Endodermal cell (in vitro differentiated cells): ENCODE measurements around the gene SCAI. TPM values are rescaled to one million over a fixed set of nuclear protein-coding genes. Genes with fewer than 3 reads are reported as not detected.
A peak's percentile ranks its signal among the peaks of the same experiment; 100 is the strongest.

Experiments
- DNase-seq: peaks from one replicate; pipeline ENCODE4 v3.0.0-alpha.2; 2017
- H3K27ac ChIP-seq: 2 replicates; pipeline ENCODE4 v1.5.1; 2013; ENCODE audit warnings: mild to moderate bottlenecking, low read depth, low read length, moderate library complexity
- H3K27me3 ChIP-seq: 2 replicates; pipeline ENCODE4 v1.6.1; 2013; ENCODE audit warnings: mild to moderate bottlenecking, low read length, moderate library complexity; ENCODE audit not compliant: insufficient read depth, control insufficient read depth, poor library complexity, severe bottlenecking
- H3K36me3 ChIP-seq: 2 replicates; pipeline ENCODE4 v1.7.0; 2013; ENCODE audit warnings: mild to moderate bottlenecking, low read length, moderate library complexity; ENCODE audit not compliant: control insufficient read depth, insufficient read depth
- H3K4me1 ChIP-seq: one replicate; pipeline ENCODE4 v1.7.0; 2013; ENCODE audit warnings: low read length; ENCODE audit not compliant: control insufficient read depth, insufficient read depth
- H3K4me3 ChIP-seq: 2 replicates; pipeline ENCODE4 v1.5.1; 2013; ENCODE audit warnings: mild to moderate bottlenecking, low read length, moderate library complexity
- H3K9ac ChIP-seq: 2 replicates; pipeline ENCODE4 v1.6.1; 2013; ENCODE audit warnings: mild to moderate bottlenecking, low read length, moderate library complexity; ENCODE audit not compliant: poor library complexity, severe bottlenecking; ENCODE audit errors: extremely low read depth
- H3K9me3 ChIP-seq: 2 replicates; pipeline ENCODE4 v1.6.1; 2013; ENCODE audit warnings: mild to moderate bottlenecking, low read length, moderate library complexity; ENCODE audit not compliant: control insufficient read depth
- H3K27ac Mint-ChIP-seq: 2 replicates; pipeline ENCODE4 v1.8.0; 2020; ENCODE audit warnings: mixed read lengths
- H3K27me3 Mint-ChIP-seq: 2 replicates; pipeline ENCODE4 v1.8.0; 2021; ENCODE audit warnings: mild to moderate bottlenecking, mixed read lengths; ENCODE audit not compliant: insufficient read depth
- H3K36me3 Mint-ChIP-seq: 2 replicates; pipeline ENCODE4 v1.8.0; 2020; ENCODE audit warnings: low read depth, mixed read lengths
- H3K4me1 Mint-ChIP-seq: 2 replicates; pipeline ENCODE4 v1.8.0; 2020; ENCODE audit warnings: mixed read lengths
- H3K4me3 Mint-ChIP-seq: 2 replicates; pipeline ENCODE4 v1.8.0; 2020; ENCODE audit warnings: mild to moderate bottlenecking, moderate library complexity, mixed read lengths
- H3K9me3 Mint-ChIP-seq: 2 replicates; pipeline ENCODE4 v1.8.0; 2020; ENCODE audit warnings: mild to moderate bottlenecking, mixed read lengths
- WGBS, 2 experiments: methylation state at CpG; one replicate each; pipeline versions ENCODE4 v1.1.5 to v1.1.7; 2013; ENCODE audit warnings: missing lambda C conversion rate in 2 of 2, mixed read lengths in 1 of 2; ENCODE audit not compliant: insufficient coverage in 1 of 2, insufficient read length in 1 of 2; 5-methylcytosine and 5-hydroxymethylcytosine counted together
- total RNA-seq, 2 donors: library from RNA; stranded (reverse); fragmentation: NEBNext Ultra II Directional in 1 of 2; extraction: Animal tissue kit (Norgen Biotek cat#: 25700) in 1 of 2; gene quantifications; 2 replicates in 1 of 2; 3 replicates in 1 of 2; pipeline ENCODE4 v1.2.1, GENCODE V29; 2021
- TF ChIP-seq, protein P1 (sequence below): fragments of 200-600 bp; sonication (generic); conservative IDR thresholded peaks from 2 replicates; pipeline ENCODE4 v1.5.0; 2021; ENCODE audit warnings: antibody characterized with exemption, mild to moderate bottlenecking

SCAI gene
- total RNA-seq, 2 donors from 2014 or later: 22.9 to 34.7 TPM

GRCh38 chr9:124947727-124948391 lies 195.5 kb downstream of the SCAI start:
- H3K27me3 Mint-ChIP-seq: no peaks in the 10 kb centered on the region
- TF ChIP-seq, protein P1, sequence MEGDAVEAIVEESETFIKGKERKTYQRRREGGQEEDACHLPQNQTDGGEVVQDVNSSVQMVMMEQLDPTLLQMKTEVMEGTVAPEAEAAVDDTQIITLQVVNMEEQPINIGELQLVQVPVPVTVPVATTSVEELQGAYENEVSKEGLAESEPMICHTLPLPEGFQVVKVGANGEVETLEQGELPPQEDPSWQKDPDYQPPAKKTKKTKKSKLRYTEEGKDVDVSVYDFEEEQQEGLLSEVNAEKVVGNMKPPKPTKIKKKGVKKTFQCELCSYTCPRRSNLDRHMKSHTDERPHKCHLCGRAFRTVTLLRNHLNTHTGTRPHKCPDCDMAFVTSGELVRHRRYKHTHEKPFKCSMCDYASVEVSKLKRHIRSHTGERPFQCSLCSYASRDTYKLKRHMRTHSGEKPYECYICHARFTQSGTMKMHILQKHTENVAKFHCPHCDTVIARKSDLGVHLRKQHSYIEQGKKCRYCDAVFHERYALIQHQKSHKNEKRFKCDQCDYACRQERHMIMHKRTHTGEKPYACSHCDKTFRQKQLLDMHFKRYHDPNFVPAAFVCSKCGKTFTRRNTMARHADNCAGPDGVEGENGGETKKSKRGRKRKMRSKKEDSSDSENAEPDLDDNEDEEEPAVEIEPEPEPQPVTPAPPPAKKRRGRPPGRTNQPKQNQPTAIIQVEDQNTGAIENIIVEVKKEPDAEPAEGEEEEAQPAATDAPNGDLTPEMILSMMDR: no peak
- Histone ChIP-seq H3K9me3 (no peaks in the 10 kb centered on the region), H3K27me3 (no peaks in the 10 kb centered on the region), H3K4me3 (no peak overlapping the region), H3K27ac (no peak overlapping the region), H3K9ac (no peak overlapping the region), H3K4me1 (no peaks in the 10 kb centered on the region), H3K36me3 (peaks cover 12% of the 10 kb centered on the region)
- no peak for DNase-seq
- H3K4me1 Mint-ChIP-seq: peaks cover 1% of the 10 kb centered on the region
- 98 to 100% methylated on average over 1 to 5 of the region's 5 CpGs for WGBS, 2 experiments
- H3K4me3 Mint-ChIP-seq: no peak overlapping the region
- peaks cover 14% of the 10 kb centered on the region for H3K36me3 Mint-ChIP-seq
- no peak overlapping the region for H3K27ac Mint-ChIP-seq
- H3K9me3 Mint-ChIP-seq: no peaks in the 10 kb centered on the region

DNA sequence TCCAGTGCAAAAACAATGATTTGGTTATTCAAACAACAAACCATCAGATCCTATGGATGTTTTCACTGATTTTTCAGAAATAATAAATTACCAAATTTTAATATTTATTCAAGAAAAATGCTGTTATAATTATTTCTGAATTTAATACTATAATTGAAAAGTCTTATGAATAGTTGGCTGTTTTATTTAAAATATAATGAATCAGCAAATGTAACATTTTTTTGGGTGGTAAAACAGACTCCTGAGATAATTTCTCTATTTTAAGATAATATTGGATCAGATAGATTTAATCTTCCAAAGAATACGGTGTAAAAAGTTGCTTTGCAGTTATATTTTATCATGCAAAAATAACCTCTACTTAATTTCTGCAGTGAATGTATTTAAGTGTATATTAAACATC lies 197.2 kb downstream of the SCAI start:
- Mint-ChIP-seq H3K4me1 (peaks cover 8% of the 10 kb centered on the region), H3K27me3 (no peaks in the 10 kb centered on the region), H3K4me3 (no peak overlapping the region), H3K27ac (no peak overlapping the region), H3K9me3 (no peaks in the 10 kb centered on the region), H3K36me3 (peaks cover 7% of the 10 kb centered on the region)
- no peaks in the 10 kb centered on the region for H3K27me3 ChIP-seq
- WGBS, 2 experiments: no CpG with 5 or more reads among the region's 1 CpG
- H3K27ac ChIP-seq: no peak overlapping the region
- no peak for DNase-seq
- no peaks in the 10 kb centered on the region for H3K36me3 ChIP-seq
- H3K4me1 ChIP-seq: no peaks in the 10 kb centered on the region
- H3K9me3 ChIP-seq: no peaks in the 10 kb centered on the region
- TF ChIP-seq, protein P1: no peak
- H3K4me3 ChIP-seq: no peak overlapping the region
- H3K9ac ChIP-seq: no peak overlapping the region

DNA sequence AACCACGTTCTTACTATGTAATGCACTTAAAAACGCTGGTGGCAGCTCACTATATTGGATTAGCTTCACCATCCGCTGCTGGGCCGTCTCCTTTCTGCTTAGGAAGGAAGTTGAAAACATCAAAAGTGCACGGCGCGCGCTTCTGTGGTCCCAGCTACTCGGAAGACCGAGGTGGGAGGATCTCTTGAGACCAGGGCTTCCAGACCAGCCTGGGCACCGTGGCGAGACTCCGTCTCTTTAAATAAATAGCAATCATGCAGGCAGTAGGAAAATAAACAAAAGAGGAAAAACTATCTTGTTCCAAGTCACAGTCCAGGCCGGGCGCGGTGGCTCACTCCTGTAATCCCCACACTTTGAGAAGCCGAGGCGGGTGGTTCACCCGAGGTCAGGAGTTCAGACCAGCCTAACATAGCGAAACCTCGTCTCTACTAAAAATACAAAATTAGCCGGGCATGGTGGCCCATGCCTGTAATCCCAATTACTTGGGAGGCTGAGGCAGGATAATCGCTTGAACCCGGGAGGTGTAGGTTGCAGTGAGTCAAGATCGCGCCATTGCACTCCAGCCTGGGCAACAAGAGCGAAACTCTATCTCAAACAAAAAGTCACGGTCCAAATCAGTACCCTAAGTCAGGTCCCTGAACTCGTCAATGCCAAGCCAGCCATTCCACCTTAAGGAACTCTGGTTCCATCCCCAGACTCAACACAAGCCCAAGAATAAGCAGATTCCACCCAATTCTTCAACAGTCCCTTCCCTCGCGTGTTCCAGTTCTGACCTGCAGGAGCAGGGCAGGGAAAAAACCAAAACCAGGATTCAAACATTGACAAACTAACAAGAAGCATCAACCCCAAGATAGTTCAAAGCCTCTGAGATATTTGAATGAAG lies 201.4 kb downstream of the SCAI start:
- H3K9me3 Mint-ChIP-seq: no peaks in the 10 kb centered on the region

More for the DNA sequence above, 201.4 kb downstream of the SCAI start:
- H3K36me3 Mint-ChIP-seq: peaks cover 2% of the 10 kb centered on the region
- Histone ChIP-seq H3K27me3 (no peaks in the 10 kb centered on the region), H3K27ac (peak overlapping the region; percentile 81), H3K9ac (peak overlapping the region; percentile 78), H3K4me1 (no peaks in the 10 kb centered on the region), H3K9me3 (no peaks in the 10 kb centered on the region), H3K4me3 (peak overlapping the region; percentile 89), H3K36me3 (peaks cover 7% of the 10 kb centered on the region)
- H3K27ac Mint-ChIP-seq: peak overlapping the region; percentile 88
- H3K4me3 Mint-ChIP-seq: peak overlapping the region; percentile 83
- DNase-seq: peak; percentile 78
- WGBS, 2 experiments: 34 to 44% methylated on average over 23 to 31 of the region's 31 CpGs
- no peaks in the 10 kb centered on the region for H3K27me3 Mint-ChIP-seq
- TF ChIP-seq, protein P1: peak; percentile 52
- peaks cover 14% of the 10 kb centered on the region for H3K4me1 Mint-ChIP-seq
